NT2/D1 (cell line): ENCODE data around the gene ABLIM2.

Experiments used
- DNase-seq: peaks from one replicate; pipeline ENCODE4 v3.0.0-alpha.2; 2011; ENCODE audit warnings: low read depth, low spot score
- H3K27me3 ChIP-seq: 2 replicates; pipeline ENCODE4 v1.6.0; 2011; ENCODE audit warnings: mild to moderate bottlenecking; ENCODE audit not compliant: insufficient read length, insufficient read depth
- H3K36me3 ChIP-seq: 2 replicates; pipeline ENCODE4 v1.6.1; 2011; ENCODE audit warnings: mild to moderate bottlenecking, low read length, mixed read lengths; ENCODE audit not compliant: insufficient read depth, insufficient read length
- H3K4me1 ChIP-seq: 2 replicates; pipeline ENCODE4 v1.5.1; 2011; ENCODE audit not compliant: insufficient read depth, insufficient read length
- H3K4me3 ChIP-seq: 2 replicates; pipeline ENCODE4 v1.5.1; 2011; ENCODE audit warnings: low read depth; ENCODE audit not compliant: insufficient read length
- H3K9ac ChIP-seq: 2 replicates; pipeline ENCODE4 v1.6.0; 2011; ENCODE audit warnings: low read depth; ENCODE audit not compliant: insufficient read length
- H3K9me3 ChIP-seq: 2 replicates; pipeline ENCODE4 v1.5.1; 2011; ENCODE audit warnings: mild to moderate bottlenecking, low read length; ENCODE audit not compliant: insufficient read depth
- SUZ12 ChIP-seq: IDR thresholded peaks from 2 replicates; pipeline ENCODE4 v1.6.1; 2011; ENCODE audit not compliant: insufficient read length, insufficient read depth; ENCODE audit errors: extremely low read depth
- YY1 ChIP-seq: IDR thresholded peaks from 2 replicates; pipeline ENCODE4 v1.6.1; 2011; ENCODE audit not compliant: insufficient read length, insufficient read depth
- ZNF274 ChIP-seq: IDR thresholded peaks from 2 replicates; pipeline ENCODE4 v1.6.1; 2011; ENCODE audit warnings: mild to moderate bottlenecking, low read depth, low read length

Gene ABLIM2

DNA sequence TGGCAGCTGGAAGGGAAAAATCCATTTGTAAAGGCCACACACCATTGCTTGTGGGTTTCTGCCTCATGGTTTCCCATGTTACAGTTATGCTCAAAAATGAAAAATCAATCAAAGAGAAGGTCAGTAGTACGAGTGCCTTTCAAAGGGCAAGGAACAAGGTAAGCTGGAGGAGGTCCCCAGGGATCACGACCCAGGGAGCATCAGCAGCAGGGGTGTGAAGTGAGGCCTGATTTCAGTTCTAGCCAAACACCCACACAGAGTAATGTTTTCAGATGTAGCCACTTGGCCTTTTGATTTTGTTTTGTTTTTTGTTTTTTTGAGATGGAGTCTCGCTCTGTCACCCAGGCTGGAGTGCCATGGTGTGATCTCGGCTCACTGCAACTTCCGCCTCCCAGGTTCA, 149.5 kb downstream of the ABLIM2 start:
- DNase-seq, result no peak
- TF ChIP-seq ZNF274 (no peak), YY1 (no peak), SUZ12 (no peak)
- no peak overlapping the region for H3K4me3 ChIP-seq

DNA sequence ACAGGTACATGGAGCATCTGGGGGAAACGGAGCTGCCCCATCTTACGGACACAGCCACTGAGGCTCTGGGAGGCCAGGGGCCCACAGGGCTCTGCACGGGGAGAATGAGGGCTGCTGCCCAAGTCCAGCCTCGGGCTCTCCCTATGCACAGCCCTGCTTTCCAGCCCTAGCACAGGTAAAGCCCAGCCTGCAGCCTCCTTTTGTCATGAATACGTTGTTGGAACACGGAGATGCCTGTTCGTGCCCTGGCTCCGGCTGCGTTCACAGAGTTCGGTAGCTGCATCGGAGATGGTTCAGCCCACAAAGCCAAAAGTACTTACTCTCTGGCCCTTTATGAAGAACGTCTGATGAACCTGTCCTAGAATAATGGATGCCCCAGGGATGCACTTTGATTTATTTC, 150.2 kb downstream of the ABLIM2 start:
- DNase-seq, result no peak
- no peak for TF ChIP-seq YY1
- no peak for TF ChIP-seq SUZ12
- no peak for TF ChIP-seq ZNF274
- H3K27me3 ChIP-seq, result no peaks in the 10 kb centered on the region
- H3K4me3 ChIP-seq, result no peak overlapping the region
- no peak overlapping the region for H3K9ac ChIP-seq
- no peaks in the 10 kb centered on the region for H3K9me3 ChIP-seq
- H3K36me3 ChIP-seq, result no peaks in the 10 kb centered on the region
- peaks cover 16% of the 10 kb centered on the region for H3K4me1 ChIP-seq

More for the DNA sequence above, 149.5 kb downstream of the ABLIM2 start:
- peaks cover 13% of the 10 kb centered on the region for H3K4me1 ChIP-seq
- H3K9me3 ChIP-seq, result no peaks in the 10 kb centered on the region
- H3K27me3 ChIP-seq, result no peaks in the 10 kb centered on the region
- H3K9ac ChIP-seq, result no peak overlapping the region
- H3K36me3 ChIP-seq, result no peaks in the 10 kb centered on the region

DNA sequence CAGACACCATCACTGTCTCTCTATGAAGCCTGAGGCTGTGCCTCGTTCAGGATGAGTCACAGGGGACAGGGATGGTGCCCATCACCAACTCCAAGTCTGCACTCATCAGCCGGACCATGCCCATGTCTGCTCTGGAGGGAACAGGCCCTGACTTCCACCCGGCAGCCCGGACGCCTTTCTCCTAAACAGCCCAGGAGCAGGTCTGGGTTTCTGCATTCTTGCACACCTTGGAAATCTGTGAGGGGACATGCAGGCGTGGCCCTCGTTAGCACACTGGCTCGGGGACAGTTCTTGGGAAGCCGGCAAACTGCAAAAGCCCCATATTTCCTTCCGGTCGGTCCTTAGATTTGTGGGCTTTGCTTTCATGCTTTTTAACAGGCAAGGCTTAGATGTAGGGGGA, 151.0 kb downstream of the ABLIM2 start:
- no peaks in the 10 kb centered on the region for H3K36me3 ChIP-seq
- no peak for TF ChIP-seq ZNF274
- TF ChIP-seq SUZ12, result no peak
- no peak for TF ChIP-seq YY1
- H3K4me1 ChIP-seq, result peaks cover 16% of the 10 kb centered on the region
- H3K27me3 ChIP-seq, result no peaks in the 10 kb centered on the region
- no peak overlapping the region for H3K9ac ChIP-seq
- no peaks in the 10 kb centered on the region for H3K9me3 ChIP-seq
- DNase-seq, result no peak
- no peak overlapping the region for H3K4me3 ChIP-seq

GRCh38 chr4:8006471-8006870, 152.1 kb downstream of the ABLIM2 start:
- H3K36me3 ChIP-seq, result no peaks in the 10 kb centered on the region
- no peak overlapping the region for H3K4me3 ChIP-seq
- H3K9me3 ChIP-seq, result no peaks in the 10 kb centered on the region
- no peak overlapping the region for H3K9ac ChIP-seq
- H3K4me1 ChIP-seq, result peaks cover 21% of the 10 kb centered on the region
- TF ChIP-seq ZNF274 (no peak), SUZ12 (no peak), YY1 (no peak)
- H3K27me3 ChIP-seq, result no peaks in the 10 kb centered on the region
- DNase-seq, result no peak

- peaks cover 28% of the 10 kb centered on the region for H3K4me1 ChIP-seq
- H3K9ac ChIP-seq, result peak overlapping the region; percentile 42
- TF ChIP-seq YY1 (no peak), SUZ12 (no peak)
- no peak for DNase-seq
- no peaks in the 10 kb centered on the region for H3K36me3 ChIP-seq
- H3K27me3 ChIP-seq, result no peaks in the 10 kb centered on the region
- H3K9me3 ChIP-seq, result no peaks in the 10 kb centered on the region
- no peak overlapping the region for H3K4me3 ChIP-seq
Observed at GRCh38 chr4:8005814-8006215, 152.8 kb downstream of the ABLIM2 start.

- H3K9ac ChIP-seq, result peak overlapping the region; percentile 42
- H3K4me3 ChIP-seq, result no peak overlapping the region
- no peak for DNase-seq
- no peaks in the 10 kb centered on the region for H3K27me3 ChIP-seq
- no peaks in the 10 kb centered on the region for H3K9me3 ChIP-seq
- peaks cover 29% of the 10 kb centered on the region for H3K4me1 ChIP-seq
- no peaks in the 10 kb centered on the region for H3K36me3 ChIP-seq
- TF ChIP-seq SUZ12 (no peak), YY1 (no peak), ZNF274 (no peak)
Observed at GRCh38 chr4:8005033-8005808, 153.4 kb downstream of the ABLIM2 start.

DNA sequence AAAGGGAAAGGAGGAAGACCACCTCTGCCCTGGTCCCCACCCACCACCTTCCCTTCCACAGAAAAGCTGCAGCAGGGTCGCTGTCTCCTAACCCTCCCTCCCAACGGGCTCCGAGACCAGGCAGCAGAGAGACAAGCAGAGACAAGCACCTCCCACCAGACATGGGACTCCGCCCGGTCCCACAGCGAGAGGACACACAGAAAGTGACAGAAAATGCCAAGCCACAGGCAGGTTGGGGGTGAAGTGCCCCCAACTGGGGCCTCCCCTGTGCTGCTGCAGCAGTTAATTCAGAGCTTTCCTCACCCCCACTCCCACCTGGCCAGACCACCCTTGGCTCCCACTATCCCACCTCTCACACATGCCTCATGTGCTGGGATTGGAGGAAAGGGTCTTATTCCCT, 154.5 kb downstream of the ABLIM2 start:
- Histone ChIP-seq H3K36me3 (no peaks in the 10 kb centered on the region), H3K9me3 (no peaks in the 10 kb centered on the region), H3K4me1 (peaks cover 29% of the 10 kb centered on the region), H3K27me3 (no peaks in the 10 kb centered on the region), H3K4me3 (no peak overlapping the region), H3K9ac (no peak overlapping the region)
- DNase-seq, result no peak
- no peak for TF ChIP-seq SUZ12
- TF ChIP-seq YY1, result no peak
- TF ChIP-seq ZNF274, result no peak
